Dermis blood vessel endothelial cell (primary cell): Measurements from ENCODE around the gene GOSR2. TPM values are rescaled to one million over a fixed set of nuclear protein-coding genes. Genes with fewer than 3 reads are reported as not detected.

Source experiments
- DNase-seq: peaks from one replicate; pipeline ENCODE4 v3.0.0; 2010
- total RNA-seq: library from RNA; depleted of rRNA; stranded (reverse); fragments of >200 nt; gene quantifications from 2 replicates; pipeline ENCODE4 v1.2.3, GENCODE V29; 2014

GOSR2 gene
- total RNA-seq, result 41.9 and 46.6 TPM in 2 replicates

DNA sequence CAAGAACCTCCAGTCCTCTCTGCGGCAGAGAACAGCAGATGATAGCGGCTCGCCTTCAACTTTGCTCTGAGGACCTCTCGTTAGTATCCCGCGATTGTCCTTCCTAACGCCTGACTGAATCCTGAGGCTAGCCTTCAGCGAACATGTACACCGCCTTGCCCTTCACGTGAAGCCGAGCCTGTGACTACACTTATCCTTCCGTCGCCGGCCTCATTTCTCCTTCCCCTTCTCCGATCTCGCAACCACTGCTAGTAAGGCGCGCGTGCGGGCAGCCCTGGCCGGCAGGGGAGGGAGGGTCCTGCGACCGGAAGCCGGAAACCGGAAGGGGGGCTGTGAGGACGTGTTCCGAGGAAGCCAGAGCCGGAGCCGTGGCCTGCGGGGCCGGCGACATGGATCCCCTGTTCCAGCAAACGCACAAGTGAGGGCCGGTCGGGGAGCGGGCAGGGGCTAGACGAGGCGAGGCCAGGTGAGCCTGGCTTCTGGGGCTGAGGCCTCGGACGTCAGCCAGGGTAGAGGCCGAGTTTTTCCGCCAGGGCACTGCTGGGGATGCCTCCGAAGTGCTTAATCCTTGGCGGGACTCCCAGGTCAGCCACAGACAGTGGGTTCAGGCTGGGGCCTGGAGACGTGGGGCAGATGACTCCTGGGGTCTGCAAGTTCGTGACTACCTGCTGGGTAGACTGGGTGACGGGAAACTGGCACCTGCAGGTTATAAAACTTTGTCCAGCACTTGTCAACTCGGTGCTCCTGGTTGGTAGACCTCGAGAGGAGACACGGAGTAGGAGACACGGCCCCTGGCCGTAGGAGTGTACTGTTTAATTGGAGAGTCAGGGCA, at the start of gene GOSR2:
Gene GOSR2, plus strand, starts transcription at position 357 of the 832 bp plus-strand sequence. Its CDS starts 33 bp downstream, at position 390.
- peak; percentile 90 for DNase-seq

DNA sequence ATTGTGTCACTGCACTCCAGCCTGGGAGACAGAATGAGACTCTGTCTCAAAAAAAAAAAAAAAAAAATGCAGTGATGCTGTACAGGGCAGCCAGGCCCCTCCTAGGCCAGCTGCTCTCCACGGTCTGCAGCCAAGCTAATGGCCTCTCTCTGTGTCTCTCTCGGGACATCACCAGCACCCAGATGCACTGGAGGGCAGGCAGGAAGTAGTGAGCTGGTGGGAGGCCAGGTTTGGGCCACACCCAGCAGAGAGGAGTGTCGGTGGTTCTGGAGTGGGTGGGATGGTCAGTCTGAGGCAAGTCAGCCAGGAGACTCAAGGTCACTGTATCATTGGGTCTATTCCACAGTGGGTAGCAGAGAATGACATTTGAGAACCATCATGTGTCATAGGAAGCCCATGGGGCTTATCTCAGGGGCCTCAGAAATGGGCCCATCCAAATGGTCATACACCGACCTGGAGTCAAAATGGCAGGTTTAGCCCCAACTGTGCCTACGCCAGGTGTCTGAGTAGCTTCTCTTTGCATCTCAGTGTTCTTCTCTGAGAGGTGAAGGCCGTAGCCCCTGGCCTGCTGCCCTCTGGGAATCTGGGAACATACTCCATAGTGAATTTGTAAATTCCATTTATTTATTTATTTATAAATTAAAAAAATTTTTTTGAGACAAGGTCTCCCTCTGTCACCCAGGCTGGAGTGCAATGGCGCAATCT, 48.9 kb upstream of the GOSR2 start:
- DNase-seq, result no peak

GRCh38 chr17:46874906-46875305, 48.1 kb upstream of the GOSR2 start:
- DNase-seq, result no peak

DNA sequence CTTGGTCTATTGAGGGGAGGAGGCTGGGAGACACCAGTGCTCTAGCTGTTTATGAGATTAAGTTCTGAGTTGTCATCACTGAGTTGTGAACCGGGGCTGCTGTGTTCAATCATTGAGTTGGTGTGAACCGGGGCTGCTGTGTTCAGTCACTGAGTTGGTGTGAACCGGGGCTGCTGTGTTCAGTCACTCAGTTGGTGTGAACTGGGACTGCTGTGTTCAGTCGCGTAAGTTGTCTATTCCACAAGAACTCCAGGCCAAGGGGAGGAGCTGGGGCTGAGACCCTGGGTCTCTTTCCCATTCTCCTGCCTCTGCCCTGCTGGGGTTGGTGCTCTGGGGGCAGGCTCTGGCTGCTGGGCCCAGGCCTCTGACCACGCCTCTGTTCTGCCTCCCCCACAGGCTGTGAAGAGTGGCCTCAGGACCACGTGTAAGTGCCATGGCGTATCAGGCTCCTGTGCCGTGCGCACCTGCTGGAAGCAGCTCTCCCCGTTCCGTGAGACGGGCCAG, 47.1 kb upstream of the GOSR2 start:
- DNase-seq, result no peak

DNA sequence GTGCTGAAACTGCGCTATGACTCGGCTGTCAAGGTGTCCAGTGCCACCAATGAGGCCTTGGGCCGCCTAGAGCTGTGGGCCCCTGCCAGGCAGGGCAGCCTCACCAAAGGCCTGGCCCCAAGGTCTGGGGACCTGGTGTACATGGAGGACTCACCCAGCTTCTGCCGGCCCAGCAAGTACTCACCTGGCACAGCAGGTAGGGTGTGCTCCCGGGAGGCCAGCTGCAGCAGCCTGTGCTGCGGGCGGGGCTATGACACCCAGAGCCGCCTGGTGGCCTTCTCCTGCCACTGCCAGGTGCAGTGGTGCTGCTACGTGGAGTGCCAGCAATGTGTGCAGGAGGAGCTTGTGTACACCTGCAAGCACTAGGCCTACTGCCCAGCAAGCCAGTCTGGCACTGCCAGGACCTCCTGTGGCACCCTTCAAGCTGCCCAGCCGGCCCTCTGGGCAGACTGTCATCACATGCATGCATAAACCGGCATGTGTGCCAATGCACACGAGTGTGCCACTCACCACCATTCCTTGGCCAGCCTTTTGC, 46.5 kb upstream of the GOSR2 start:
- no peak for DNase-seq

- no peak for DNase-seq
Observed at GRCh38 chr17:46876926-46877325, 46.0 kb upstream of the GOSR2 start.

GRCh38 chr17:46877466-46877865, 45.5 kb upstream of the GOSR2 start:
- no peak for DNase-seq

GRCh38 chr17:46878055-46878454, 44.9 kb upstream of the GOSR2 start:
- peak; percentile 8 for DNase-seq

- no peak for DNase-seq
Observed at GRCh38 chr17:46879101-46879500, 43.9 kb upstream of the GOSR2 start.

- DNase-seq, result no peak
Observed at GRCh38 chr17:46881015-46881414, 41.9 kb upstream of the GOSR2 start.

- no peak for DNase-seq
Observed at GRCh38 chr17:46882666-46883065, 40.3 kb upstream of the GOSR2 start.

DNA sequence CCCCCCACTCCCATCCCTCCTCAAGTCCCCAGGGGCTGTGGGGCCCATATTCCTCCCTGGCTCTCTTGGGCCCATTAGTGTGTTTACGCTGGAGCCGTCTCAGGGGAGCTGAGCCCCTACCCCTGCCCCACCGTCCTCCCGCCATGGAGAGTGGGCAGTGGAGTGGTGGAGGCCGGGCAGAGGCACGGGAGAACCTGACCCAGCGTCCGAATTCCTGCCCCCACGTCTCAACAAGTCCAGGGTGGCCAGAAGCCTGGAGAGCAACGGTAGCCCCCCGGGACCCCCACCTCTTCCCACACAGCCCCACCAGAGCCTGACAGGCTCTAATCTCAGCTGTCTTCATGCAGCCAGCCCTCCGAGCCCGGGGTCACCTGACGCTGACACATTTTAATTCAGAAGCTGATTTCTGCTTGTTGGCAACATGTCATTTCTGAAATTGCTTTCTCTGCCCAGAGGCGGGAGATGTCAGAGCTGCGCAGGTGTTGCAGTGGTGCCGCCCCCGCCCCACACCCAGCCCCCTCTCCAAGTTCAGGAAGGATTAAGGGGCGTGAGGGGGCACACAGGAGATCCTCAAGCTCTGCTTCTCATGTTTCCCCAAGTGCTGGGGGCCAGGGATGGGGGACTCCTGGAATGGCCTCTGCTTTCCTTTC, 39.0 kb upstream of the GOSR2 start:
- no peak for DNase-seq

GRCh38 chr17:46884552-46884951, 38.4 kb upstream of the GOSR2 start:
- no peak for DNase-seq

- DNase-seq, result no peak
Observed at GRCh38 chr17:46885415-46886309, 37.3 kb upstream of the GOSR2 start.

GRCh38 chr17:46886310-46886663, 36.7 kb upstream of the GOSR2 start:
- no peak for DNase-seq

DNA sequence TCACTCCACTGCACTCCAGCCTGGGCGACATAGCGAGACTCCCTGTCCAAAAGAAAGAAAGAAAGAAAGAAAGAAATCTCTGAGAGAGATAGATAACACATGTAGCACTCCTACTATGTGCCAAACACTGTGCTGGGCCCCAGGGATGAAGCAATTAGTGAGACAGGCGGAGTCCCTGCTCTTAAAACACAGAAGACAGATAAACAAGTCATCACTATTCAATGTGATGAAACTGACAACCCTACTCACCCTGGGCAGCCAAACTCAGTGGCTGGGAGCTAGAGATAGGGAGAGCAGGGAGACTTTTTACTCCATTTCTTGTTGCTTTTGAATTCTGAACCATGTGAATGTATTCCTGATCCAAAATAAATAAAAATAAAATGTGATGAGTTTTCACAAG, 35.2 kb upstream of the GOSR2 start:
- DNase-seq, result no peak

GRCh38 chr17:46888727-46889126, 34.2 kb upstream of the GOSR2 start:
- DNase-seq, result no peak

DNA sequence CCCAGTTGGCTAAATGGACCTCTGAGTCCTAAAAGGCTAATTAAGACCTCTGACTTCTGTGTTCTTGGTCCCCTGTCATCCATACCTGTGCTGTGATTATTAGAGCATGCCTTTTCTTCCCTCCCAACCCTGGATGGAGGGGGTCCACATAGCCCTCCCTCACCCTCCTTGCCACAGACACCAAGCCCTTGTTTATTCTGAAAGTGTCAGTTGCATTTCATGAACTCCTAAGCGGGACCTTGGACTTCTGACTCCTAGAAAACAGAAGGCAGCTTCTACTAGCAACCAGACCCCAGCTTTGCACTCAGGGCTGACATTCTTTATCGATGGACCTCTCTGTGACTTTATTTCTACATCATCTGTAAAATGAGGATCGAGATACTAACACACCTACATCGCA, 33.4 kb upstream of the GOSR2 start:
- DNase-seq, result no peak

GRCh38 chr17:46889992-46890564, 32.9 kb upstream of the GOSR2 start:
- no peak for DNase-seq

GRCh38 chr17:46890638-46891037, 32.3 kb upstream of the GOSR2 start:
- no peak for DNase-seq

- DNase-seq, result no peak
Observed at GRCh38 chr17:46892192-46892703, 30.7 kb upstream of the GOSR2 start.

GRCh38 chr17:46894024-46894423, 28.9 kb upstream of the GOSR2 start:
- DNase-seq, result no peak
